ENCODE measurements around the gene UNC93B1.
A peak's percentile ranks its signal among the peaks of the same experiment; 100 is the strongest.

The UNC93B1 gene

GRCh38 chr11:68040101-68040956, 36.4 kb upstream of the UNC93B1 start:
- DNase-seq (ENCODE audit: low read depth): no peak

- DNase-seq (ENCODE audit: low read depth): no peak
Observed at GRCh38 chr11:68039526-68040086, 35.7 kb upstream of the UNC93B1 start.

GRCh38 chr11:68038718-68039525, 35.0 kb upstream of the UNC93B1 start, which contains the start of gene TCIRG1:
Gene TCIRG1 (plus strand): TSS chr11:68039025. CDS start chr11:68041272, 2,247 bp downstream.
- DNase-seq (ENCODE audit: low read depth): peak; percentile 43

- DNase-seq (ENCODE audit: low read depth): no peak
Observed at GRCh38 chr11:68038226-68038717, 34.4 kb upstream of the UNC93B1 start.

- no peak for DNase-seq (ENCODE audit: low read depth)
Observed at GRCh38 chr11:68037411-68038225, 33.7 kb upstream of the UNC93B1 start.

GRCh38 chr11:68036717-68037239, 32.9 kb upstream of the UNC93B1 start:
- no peak for DNase-seq (ENCODE audit: low read depth)

GRCh38 chr11:68036141-68036716, 32.3 kb upstream of the UNC93B1 start:
- DNase-seq (ENCODE audit: low read depth): no peak

GRCh38 chr11:68035266-68035876, 31.5 kb upstream of the UNC93B1 start:
- no peak for DNase-seq (ENCODE audit: low read depth)

- no peak for DNase-seq (ENCODE audit: low read depth)
Observed at GRCh38 chr11:68033708-68034045, 29.8 kb upstream of the UNC93B1 start.

GRCh38 chr11:68032997-68033707, 29.3 kb upstream of the UNC93B1 start:
- DNase-seq (ENCODE audit: low read depth): no peak

GRCh38 chr11:68032003-68032402, 28.1 kb upstream of the UNC93B1 start:
- no peak for DNase-seq (ENCODE audit: low read depth)

GRCh38 chr11:68031144-68031464, 27.2 kb upstream of the UNC93B1 start:
- DNase-seq (ENCODE audit: low read depth): no peak

GRCh38 chr11:68030318-68031143, 26.6 kb upstream of the UNC93B1 start, which contains the start of gene NDUFS8:
Gene NDUFS8 (plus strand): TSS chr11:68030681. CDS start chr11:68032152, 1,471 bp downstream.
- DNase-seq (ENCODE audit: low read depth): peak; percentile 96

GRCh38 chr11:68028802-68029545, 25.1 kb upstream of the UNC93B1 start:
- DNase-seq (ENCODE audit: low read depth): no peak

- DNase-seq (ENCODE audit: low read depth): no peak
Observed at GRCh38 chr11:68027667-68028066, 23.8 kb upstream of the UNC93B1 start.

- DNase-seq (ENCODE audit: low read depth): no peak
Observed at GRCh38 chr11:68026391-68027105, 22.7 kb upstream of the UNC93B1 start.

GRCh38 chr11:68025047-68025446, 21.1 kb upstream of the UNC93B1 start:
- DNase-seq (ENCODE audit: low read depth): no peak

GRCh38 chr11:68024508-68024907, 20.6 kb upstream of the UNC93B1 start:
- DNase-seq (ENCODE audit: low read depth): no peak

Measured in GM04503 (cell line).